Posterior vena cava (tissue), 2 donors: ENCODE data around the gene SH3TC1. TPM values are rescaled to one million over a fixed set of nuclear protein-coding genes. Genes with fewer than 3 reads are reported as not detected.

Experiments
- DNase-seq: peaks from one replicate; pipeline ENCODE4 v3.0.0-alpha.2; 2020; ENCODE audit warnings: low spot score
- intact Hi-C, 2 donors: fragments of 100-400 bp; cut with DNase I; formaldehyde crosslinking; loops; one replicate each; pipeline versions ENCODE4 v1.14.1 to v1.14.2; 2022 to 2023
- total RNA-seq, 2 donors: library from RNA; stranded (reverse); fragmentation: NEBNext Ultra II Directional; extraction: Animal tissue kit (Norgen Biotek cat#: 25700); gene quantifications; one replicate each; pipeline ENCODE4 v1.2.1, GENCODE V29; 2021
- donor health status: DM: yes; HTN: yes; CAD: no.
- donor health status: DM: yes; HTN: yes; CAD: no.

The SH3TC1 gene
- total RNA-seq, 2 donors from 2014 or later, result 36.6 to 45.1 TPM

- no peak for DNase-seq
- intact Hi-C loops, result loop anchor here in 1 of 2 donors (1.0 kb wide), 1 partner anchor 24 kb away; no protein-coding TSS in a partner anchor
Measured at GRCh38 chr4:8162625-8163024, 36.5 kb upstream of the SH3TC1 start.

DNA sequence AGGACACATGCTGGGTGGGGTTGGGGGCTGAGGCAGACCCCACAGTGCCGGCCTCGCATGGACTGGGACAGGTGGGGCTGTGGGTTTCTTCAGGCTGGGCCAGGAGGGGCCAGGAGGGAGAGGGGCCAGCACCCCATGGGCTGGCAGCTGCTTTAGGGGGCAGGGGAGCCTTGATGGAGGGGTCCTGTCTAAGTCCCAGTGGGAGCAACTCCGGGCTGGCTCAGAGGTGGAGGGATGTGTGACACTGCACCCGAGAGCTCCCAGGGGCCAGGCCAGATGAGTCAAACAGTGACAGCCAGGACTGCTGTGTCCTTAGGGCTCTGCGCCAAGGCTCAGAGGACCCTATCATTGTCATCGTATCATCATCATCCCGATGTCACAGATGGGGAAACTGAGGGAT lies 36.1 kb upstream of the SH3TC1 start:
- no peak for DNase-seq
- intact Hi-C loops, result loop anchor here in 1 of 2 donors (1.0 kb wide), 1 partner anchor 23 kb away; no protein-coding TSS in a partner anchor

DNA sequence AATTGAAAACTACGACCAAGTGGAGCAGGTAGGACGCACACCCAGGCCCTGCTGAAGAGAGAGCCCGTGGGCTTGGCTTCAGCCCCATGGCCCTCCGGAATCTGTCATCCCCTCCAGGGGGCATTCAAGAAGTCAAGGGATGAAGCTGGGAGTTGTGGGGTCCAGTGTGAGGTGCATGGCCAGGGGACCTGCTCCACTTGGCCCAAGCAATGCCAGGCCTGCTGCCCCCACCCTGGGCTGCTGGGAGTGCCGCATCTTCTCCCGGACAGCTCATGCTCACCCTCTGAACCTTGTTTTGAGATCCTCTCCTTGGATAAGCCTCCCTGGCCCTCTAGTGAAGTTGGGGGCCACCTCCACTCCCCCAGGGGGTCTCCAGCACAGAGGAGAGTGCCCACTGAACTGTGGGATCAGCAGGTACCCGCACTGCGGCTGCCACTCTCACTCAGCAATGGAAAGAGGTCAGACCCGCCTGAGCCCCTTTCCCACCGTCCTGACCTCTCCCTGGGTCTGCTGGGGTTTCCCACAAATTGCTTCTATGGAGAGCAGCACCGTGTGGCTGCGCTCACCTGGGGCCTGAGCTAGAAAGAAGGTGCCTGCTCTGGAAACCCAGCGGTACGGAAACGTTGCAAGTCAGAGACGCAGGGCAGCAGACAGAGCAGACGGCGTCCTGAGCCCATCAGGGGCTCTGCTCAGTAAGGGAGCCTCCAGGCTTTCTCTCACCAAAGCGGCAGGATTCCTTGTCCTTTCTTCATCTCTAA lies 35.5 kb upstream of the SH3TC1 start:
- intact Hi-C loops, result loop anchor here in 1 of 2 donors (1.0 kb wide), 1 partner anchor 23 kb away; no protein-coding TSS in a partner anchor
- DNase-seq, result no peak

- intact Hi-C loops, result no loop called here
- no peak for DNase-seq
Measured at GRCh38 chr4:8164194-8164565, 34.9 kb upstream of the SH3TC1 start.

- no peak for DNase-seq
- intact Hi-C loops, result no loop called here
Measured at GRCh38 chr4:8164687-8165086, 34.4 kb upstream of the SH3TC1 start.

- intact Hi-C loops, result no loop called here
- no peak for DNase-seq
Measured at GRCh38 chr4:8165374-8165896, 33.7 kb upstream of the SH3TC1 start.

DNA sequence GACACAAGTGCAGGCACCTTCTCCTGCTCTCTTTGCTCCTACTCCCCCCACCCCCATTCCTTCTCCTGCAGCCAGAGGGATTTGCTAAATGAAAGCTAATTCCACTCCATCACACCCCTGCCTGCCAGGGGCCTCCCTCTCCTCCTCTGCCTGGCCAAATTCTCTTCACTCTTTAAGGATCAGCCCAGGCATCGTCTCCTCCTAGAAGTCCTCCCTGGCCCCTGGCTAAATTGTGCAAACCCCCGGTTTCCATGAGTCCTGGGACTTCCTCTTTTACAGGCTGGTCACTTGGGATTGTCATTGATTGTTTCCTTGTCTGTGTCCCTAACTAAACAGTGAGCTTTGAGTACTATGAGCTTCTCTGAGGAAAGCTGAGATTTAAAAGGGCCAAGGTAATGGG lies 31.8 kb upstream of the SH3TC1 start:
- intact Hi-C loops, result no loop called here
- no peak for DNase-seq

DNA sequence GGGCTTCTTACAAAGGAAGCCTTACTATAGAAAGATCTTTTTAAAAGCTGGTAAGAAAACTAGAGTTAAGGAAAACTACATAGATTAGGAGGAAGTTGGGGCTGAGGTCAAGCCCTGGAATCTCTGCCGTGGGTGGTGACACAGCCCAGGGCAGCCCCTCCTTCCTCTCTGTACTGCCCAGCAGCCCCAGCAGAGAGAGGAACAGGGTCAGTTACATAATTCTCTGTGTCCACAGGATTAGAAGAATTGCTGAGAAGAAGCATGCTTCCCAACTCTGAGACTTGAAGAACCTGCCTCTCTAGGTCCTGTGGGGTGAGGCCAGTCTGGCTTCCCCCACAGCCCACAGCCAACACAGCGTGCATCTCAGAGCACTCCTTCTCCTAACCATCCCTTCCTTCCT lies 31.3 kb upstream of the SH3TC1 start:
- intact Hi-C loops, result no loop called here
- DNase-seq, result no peak

- intact Hi-C loops, result no loop called here
- DNase-seq, result no peak
Measured at GRCh38 chr4:8168232-8168631, 30.9 kb upstream of the SH3TC1 start.

- no peak for DNase-seq
- intact Hi-C loops, result no loop called here
Measured at GRCh38 chr4:8168832-8169598, 30.1 kb upstream of the SH3TC1 start.

GRCh38 chr4:8169763-8170162 lies 29.3 kb upstream of the SH3TC1 start:
- intact Hi-C loops, result loop anchor here in 1 of 2 donors (10.0 kb wide), 1 partner anchor 235 kb away; no protein-coding TSS in a partner anchor
- DNase-seq, result no peak

- DNase-seq, result no peak
- intact Hi-C loops, result loop anchor here in 1 of 2 donors (10.0 kb wide), 1 partner anchor 234 kb away; no protein-coding TSS in a partner anchor
Measured at GRCh38 chr4:8170341-8170740, 28.7 kb upstream of the SH3TC1 start.

DNA sequence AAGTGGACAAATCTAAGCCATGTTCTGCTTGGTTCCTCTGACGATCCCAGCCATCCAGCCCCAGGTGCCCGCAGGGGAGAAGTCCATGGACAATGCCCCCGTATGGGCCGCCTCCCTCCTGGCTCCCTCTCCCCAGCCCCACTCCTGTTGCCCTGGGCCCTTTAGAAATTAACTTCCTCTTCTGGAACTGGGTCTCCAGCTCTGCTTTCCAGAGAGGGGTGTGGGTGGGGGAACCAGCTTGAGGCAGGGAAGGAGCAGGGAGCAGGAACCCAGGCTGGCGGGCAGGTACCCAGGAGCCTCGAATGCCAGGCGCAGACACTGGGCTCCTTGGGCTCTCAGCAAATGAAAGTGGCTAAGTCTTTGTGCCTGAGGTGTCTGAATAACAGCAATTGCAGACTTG lies 27.8 kb upstream of the SH3TC1 start:
- no peak for DNase-seq
- intact Hi-C loops, result loop anchor here in 1 of 2 donors (10.0 kb wide), 1 partner anchor 234 kb away; no protein-coding TSS in a partner anchor

- intact Hi-C loops, result loop anchor here in 1 of 2 donors (10.0 kb wide), 1 partner anchor 233 kb away; no protein-coding TSS in a partner anchor
- DNase-seq, result no peak
Measured at GRCh38 chr4:8171984-8172924, 26.8 kb upstream of the SH3TC1 start.

- intact Hi-C loops, result loop anchor here in 1 of 2 donors (10.0 kb wide), 1 partner anchor 231 kb away; no protein-coding TSS in a partner anchor
- DNase-seq, result no peak
Measured at GRCh38 chr4:8173492-8174242, 25.4 kb upstream of the SH3TC1 start.

GRCh38 chr4:8174970-8175369 lies 24.1 kb upstream of the SH3TC1 start:
- DNase-seq, result no peak
- intact Hi-C loops, result loop anchor here in 1 of 2 donors (10.0 kb wide), 1 partner anchor 230 kb away; no protein-coding TSS in a partner anchor

- intact Hi-C loops, result loop anchor here in 1 of 2 donors (10.0 kb wide), 1 partner anchor 229 kb away; no protein-coding TSS in a partner anchor
Measured at GRCh38 chr4:8175686-8176085, 23.4 kb upstream of the SH3TC1 start.

More at GRCh38 chr4:8175686-8176085, 23.4 kb upstream of the SH3TC1 start:
- DNase-seq, result no peak
